Stimulated activated CD8-positive, alpha-beta memory T cell treated with anti-CD3 and anti-CD28 coated beads, Interleukin-15, amount 100 ng/mL, for 24 hours (primary cell): ENCODE data around the gene PRXL2A.
"Not testable (repeated sequence)": the region's sequence is repeated elsewhere in the genome, so short reads cannot be mapped to it uniquely, and the experiment has no call there.

Experiments used
- DNase-seq: peaks from one replicate; pipeline ENCODE4 v3.0.0-alpha.2; 2020; ENCODE audit warnings: low read depth

PRXL2A gene

GRCh38 chr10:80475641-80476040 is 67.3 kb downstream of the PRXL2A start:
- DNase-seq, result not testable (repeated sequence)

- DNase-seq, result no peak
Measured at GRCh38 chr10:80476685-80477084, 68.3 kb downstream of the PRXL2A start.

- no peak for DNase-seq
Measured at GRCh38 chr10:80477813-80478212, 69.5 kb downstream of the PRXL2A start.

GRCh38 chr10:80480373-80480772 is 72.0 kb downstream of the PRXL2A start:
- DNase-seq, result not testable (repeated sequence)

GRCh38 chr10:80480852-80481251 is 72.5 kb downstream of the PRXL2A start:
- DNase-seq, result no peak

- DNase-seq, result no peak
Measured at GRCh38 chr10:80484243-80484642, 75.9 kb downstream of the PRXL2A start.

- DNase-seq, result no peak
Measured at GRCh38 chr10:80484676-80485075, 76.3 kb downstream of the PRXL2A start.

GRCh38 chr10:80485076-80485945 is 77.0 kb downstream of the PRXL2A start:
- DNase-seq, result no peak

GRCh38 chr10:80485946-80486764 is 77.8 kb downstream of the PRXL2A start:
- DNase-seq, result no peak
